ENCODE measurements around the gene NPR3. TPM values are rescaled to one million over a fixed set of nuclear protein-coding genes. Genes with fewer than 3 reads are reported as not detected.

NPR3 gene
- total RNA-seq, 1 experiment from 2014 or later, result 2.6 TPM

GRCh38 chr5:32834251-32834650 lies 123.1 kb downstream of the NPR3 start:
- in situ Hi-C loops (cut with HindIII; ENCODE audit: low pct_unique_long_range_greater_than_20kb, low sequenced_read_pairs), result no loop called here
- DNase-seq (ENCODE audit: low read depth), result no peak

- no peak for DNase-seq (ENCODE audit: low read depth)
- in situ Hi-C loops (cut with HindIII; ENCODE audit: low pct_unique_long_range_greater_than_20kb, low sequenced_read_pairs), result no loop called here
These were observed 125.1 kb downstream of the NPR3 start for GRCh38 chr5:32836176-32836575.

GRCh38 chr5:32837211-32837610 lies 126.1 kb downstream of the NPR3 start:
- no peak for DNase-seq (ENCODE audit: low read depth)
- in situ Hi-C loops (cut with HindIII; ENCODE audit: low pct_unique_long_range_greater_than_20kb, low sequenced_read_pairs), result no loop called here

- DNase-seq (ENCODE audit: low read depth), result no peak
- in situ Hi-C loops (cut with HindIII; ENCODE audit: low pct_unique_long_range_greater_than_20kb, low sequenced_read_pairs), result no loop called here
These were observed 128.0 kb downstream of the NPR3 start for GRCh38 chr5:32839106-32839505.

GRCh38 chr5:32840606-32841005 lies 129.5 kb downstream of the NPR3 start:
- in situ Hi-C loops (cut with HindIII; ENCODE audit: low pct_unique_long_range_greater_than_20kb, low sequenced_read_pairs), result no loop called here

More at GRCh38 chr5:32840606-32841005, 129.5 kb downstream of the NPR3 start:
- no peak for DNase-seq (ENCODE audit: low read depth)

Other genes starting within 250 kb of the NPR3 start
- 326 and 415 TPM in 2 replicates for gene SUB1, start 125.8 kb upstream of the NPR3 start, total RNA-seq (2014; rRNA removed; shearing (Covaris generic); ENCODE audit: low replicate concordance)

Measured in Caki2 (cell line).